Small intestine (tissue), 7 donors: ENCODE measurements around the gene MS4A6E. TPM values are rescaled to one million over a fixed set of nuclear protein-coding genes. Genes with fewer than 3 reads are reported as not detected.

Experiments
- DNase-seq, 2 donors: peaks; one replicate each; pipeline versions ENCODE4 v3.0.0 to v3.0.0-alpha.2; 2013
- FAIRE-seq: peaks from 2 replicates; lab custom pipeline; 2012; peaks lifted over from hg19 to GRCh38; lab: Jason Lieb, UNC
- H3K27ac ChIP-seq, 3 donors: one replicate each; pipeline ENCODE4 v1.5.1; 2013; ENCODE audit warnings: low read length in 2 of 3, mild to moderate bottlenecking in 2 of 3, control low read depth in 1 of 3, inconsistent platforms in 1 of 3, low read depth in 1 of 3, moderate library complexity in 1 of 3
- H3K27me3 ChIP-seq, 3 donors: one replicate each; pipeline ENCODE4 v1.6.1; 2013; ENCODE audit warnings: low read length in 3 of 3, inconsistent platforms in 1 of 3; ENCODE audit not compliant: control insufficient read depth in 3 of 3, insufficient read depth in 3 of 3
- H3K36me3 ChIP-seq, 3 donors: one replicate each; pipeline ENCODE4 v1.6.1; 2013; ENCODE audit warnings: low read length in 3 of 3, inconsistent platforms in 1 of 3, low read depth in 1 of 3, mild to moderate bottlenecking in 1 of 3, moderate library complexity in 1 of 3; ENCODE audit not compliant: control insufficient read depth in 3 of 3, insufficient read depth in 2 of 3
- H3K4me1 ChIP-seq, 3 donors: one replicate each; pipeline ENCODE4 v1.6.1; 2013; ENCODE audit warnings: low read length in 2 of 3, inconsistent platforms in 1 of 3, low read depth in 1 of 3, mild to moderate bottlenecking in 1 of 3, moderate library complexity in 1 of 3; ENCODE audit not compliant: control insufficient read depth in 3 of 3, insufficient read depth in 2 of 3
- H3K4me3 ChIP-seq, 3 donors: one replicate each; pipeline ENCODE4 v1.5.1; 2013; ENCODE audit warnings: low read length in 3 of 3, control low read depth in 1 of 3, inconsistent platforms in 1 of 3, low read depth in 1 of 3, mild to moderate bottlenecking in 1 of 3, moderate library complexity in 1 of 3
- H3K9me3 ChIP-seq, 2 donors: one replicate each; pipeline ENCODE4 v1.6.1; 2013; ENCODE audit warnings: low read depth in 1 of 2, low read length in 1 of 2; ENCODE audit not compliant: control insufficient read depth in 2 of 2, insufficient read depth in 1 of 2
- WGBS, 3 donors: extraction: QIAGEN DNeasy Blood & Tissue Kit; methylation state at CpG; one replicate each; pipeline ENCODE4 v1.1.7; 2013; 5-methylcytosine and 5-hydroxymethylcytosine counted together
- polyA plus RNA-seq, 4 donors: library from polyadenylated mRNA; stranded (reverse) in 3 of 4; unstranded in 1 of 4; fragments of 200-250 nt in 3 of 4; fragments of 120-200 nt in 1 of 4; gene quantifications; one replicate each; pipeline versions ENCODE4 v1.2.1 to v1.2.3, GENCODE V29; 2013
- donor health status: healthy with polysubstance abuse.
- donor health status: control.
- donor health status: control.
- donor health status: Bipolar disorder and iron deficiency.
- donor health status: healthy.

Gene MS4A6E
- polyA plus RNA-seq, 4 donors: 0.18 TPM; not detected in 3

GRCh38 chr11:60371854-60372253 is 44.8 kb downstream of the MS4A6E start:
- H3K9me3 ChIP-seq: no peaks in the 10 kb centered on the region
- H3K27ac ChIP-seq: no peak overlapping the region

GRCh38 chr11:60372767-60373166 is 45.7 kb downstream of the MS4A6E start:
- H3K36me3 ChIP-seq: no peaks in the 10 kb centered on the region
- peaks cover 0 to 6% (median 0%) of the 10 kb centered on the region in 3 donors for H3K4me1 ChIP-seq
- 80 to 90% (median 87%) methylated on average over 3 of the region's 3 CpGs for WGBS, 3 donors
- FAIRE-seq (no peak), DNase-seq (no peak)
- no peaks in the 10 kb centered on the region for H3K9me3 ChIP-seq
- H3K4me3 ChIP-seq: no peak overlapping the region
- H3K27ac ChIP-seq: no peak overlapping the region
- no peaks in the 10 kb centered on the region for H3K27me3 ChIP-seq

More at GRCh38 chr11:60371854-60372253, 44.8 kb downstream of the MS4A6E start:
- no peak for FAIRE-seq
- Histone ChIP-seq H3K36me3 (no peaks in the 10 kb centered on the region), H3K4me3 (no peak overlapping the region), H3K27me3 (no peaks in the 10 kb centered on the region), H3K4me1 (peaks cover 0 to 6% (median 0%) of the 10 kb centered on the region in 3 donors)
- 73 to 76% (median 75%) methylated on average over 1 of the region's 1 CpG for WGBS, 3 donors
- no peak for DNase-seq

GRCh38 chr11:60375316-60375715 is 48.3 kb downstream of the MS4A6E start:
- FAIRE-seq (no peak), DNase-seq (no peak)
- WGBS, 3 donors: 94 to 98% (median 97%) methylated on average over 3 of the region's 3 CpGs
- no peaks in the 10 kb centered on the region for H3K27me3 ChIP-seq
- no peaks in the 10 kb centered on the region for H3K36me3 ChIP-seq
- no peaks in the 10 kb centered on the region for H3K9me3 ChIP-seq
- peaks cover 0 to 6% (median 0%) of the 10 kb centered on the region in 3 donors for H3K4me1 ChIP-seq
- no peak overlapping the region for H3K4me3 ChIP-seq
- H3K27ac ChIP-seq: no peak overlapping the region

- Histone ChIP-seq H3K9me3 (no peaks in the 10 kb centered on the region), H3K4me1 (no peaks in the 10 kb centered on the region), H3K27ac (peak overlapping the region in 1 of 3 donors; percentile 9), H3K4me3 (no peak overlapping the region), H3K27me3 (peaks cover 0 to 1% (median 0%) of the 10 kb centered on the region in 3 donors), H3K36me3 (no peaks in the 10 kb centered on the region)
- DNase-seq (no peak), FAIRE-seq (no peak)
- 82 to 86% (median 85%) methylated on average over 3 of the region's 3 CpGs for WGBS, 3 donors
Measured at GRCh38 chr11:60376601-60377000, 49.5 kb downstream of the MS4A6E start.

- Histone ChIP-seq H3K27me3 (peaks cover 0 to 4% (median 3%) of the 10 kb centered on the region in 3 donors), H3K9me3 (no peaks in the 10 kb centered on the region), H3K36me3 (no peaks in the 10 kb centered on the region), H3K27ac (peak overlapping the region in 2 of 3 donors; percentile 2 to 40), H3K4me1 (no peaks in the 10 kb centered on the region), H3K4me3 (no peak overlapping the region)
- 76 to 94% (median 77%) methylated on average over 2 of the region's 2 CpGs for WGBS, 3 donors
- no peak for FAIRE-seq
- DNase-seq: no peak
Measured at GRCh38 chr11:60377401-60378136, 50.5 kb downstream of the MS4A6E start.

- peak within 1 kb of the TSS in 2 of 3 donors; percentile 2 to 40 for H3K27ac ChIP-seq
- peak in 1 of 2 donors; percentile 18 for DNase-seq
- H3K4me1 ChIP-seq: no peaks in the 10 kb centered on the region
- no peak for FAIRE-seq
- no peaks in the 10 kb centered on the region for H3K36me3 ChIP-seq
- H3K27me3 ChIP-seq: peaks cover 0 to 4% (median 3%) of the 10 kb centered on the region in 3 donors
- H3K4me3 ChIP-seq: peak within 1 kb of the TSS in 1 of 3 donors; percentile 8
- 40 to 58% (median 53%) methylated on average over 3 of the region's 3 CpGs for WGBS, 3 donors
- no peaks in the 10 kb centered on the region for H3K9me3 ChIP-seq
Measured at GRCh38 chr11:60378354-60378753, 51.3 kb downstream of the MS4A6E start, which contains the start of gene MS4A7. Gene MS4A7, plus strand, starts transcription at chr11:60378532. Its CDS starts 4,610 bp downstream, at chr11:60383142.

- peak overlapping the region in 1 of 3 donors; percentile 42 for H3K27ac ChIP-seq
- WGBS, 3 donors: 47 to 65% (median 63%) methylated on average over 5 of the region's 5 CpGs
- H3K9me3 ChIP-seq: no peaks in the 10 kb centered on the region
- H3K27me3 ChIP-seq: peaks cover 0 to 3% (median 0%) of the 10 kb centered on the region in 3 donors
- no peak for FAIRE-seq
- no peak overlapping the region for H3K4me3 ChIP-seq
- H3K36me3 ChIP-seq: no peaks in the 10 kb centered on the region
- DNase-seq: no peak
- H3K4me1 ChIP-seq: no peaks in the 10 kb centered on the region
Measured at GRCh38 chr11:60389279-60389910, 62.3 kb downstream of the MS4A6E start.

- FAIRE-seq (no peak), DNase-seq (no peak)
- Histone ChIP-seq H3K27me3 (no peaks in the 10 kb centered on the region), H3K36me3 (no peaks in the 10 kb centered on the region), H3K27ac (no peak overlapping the region), H3K9me3 (no peaks in the 10 kb centered on the region), H3K4me3 (no peak overlapping the region), H3K4me1 (no peaks in the 10 kb centered on the region)
Measured at GRCh38 chr11:60390419-60390818, 63.4 kb downstream of the MS4A6E start.
